HG03039 (cell line): ENCODE data around the gene TNFRSF1B.
"Not testable (repeated sequence)": the region's sequence is repeated elsewhere in the genome, so short reads cannot be mapped to it uniquely, and the experiment has no call there.

Experiments used
- ATAC-seq: cut with Tn5 transposase; IDR thresholded peaks from one replicate; pipeline ENCODE4 v1.9.1; 2021; ENCODE audit warnings: mild to moderate bottlenecking, moderate library complexity; ENCODE audit not compliant: unreplicated experiment

TNFRSF1B gene

DNA sequence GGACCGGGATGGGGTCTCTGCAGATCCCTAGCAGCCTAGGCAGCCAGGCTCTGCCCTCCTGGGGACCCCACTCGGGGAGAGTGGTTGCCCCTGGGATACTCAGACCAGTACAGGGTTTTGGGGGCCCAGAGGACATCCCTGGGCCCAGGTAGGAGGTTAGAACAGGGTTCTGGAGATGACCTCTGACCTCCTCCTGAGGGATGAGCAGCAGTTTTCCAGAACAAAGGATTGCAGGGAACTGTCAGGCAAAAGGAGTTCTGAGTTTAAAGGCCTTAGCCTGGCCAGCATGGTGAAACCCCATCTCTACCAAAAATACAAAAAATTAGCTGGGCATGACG is 42.7 kb downstream of the TNFRSF1B start:
- ATAC-seq: no peak

DNA sequence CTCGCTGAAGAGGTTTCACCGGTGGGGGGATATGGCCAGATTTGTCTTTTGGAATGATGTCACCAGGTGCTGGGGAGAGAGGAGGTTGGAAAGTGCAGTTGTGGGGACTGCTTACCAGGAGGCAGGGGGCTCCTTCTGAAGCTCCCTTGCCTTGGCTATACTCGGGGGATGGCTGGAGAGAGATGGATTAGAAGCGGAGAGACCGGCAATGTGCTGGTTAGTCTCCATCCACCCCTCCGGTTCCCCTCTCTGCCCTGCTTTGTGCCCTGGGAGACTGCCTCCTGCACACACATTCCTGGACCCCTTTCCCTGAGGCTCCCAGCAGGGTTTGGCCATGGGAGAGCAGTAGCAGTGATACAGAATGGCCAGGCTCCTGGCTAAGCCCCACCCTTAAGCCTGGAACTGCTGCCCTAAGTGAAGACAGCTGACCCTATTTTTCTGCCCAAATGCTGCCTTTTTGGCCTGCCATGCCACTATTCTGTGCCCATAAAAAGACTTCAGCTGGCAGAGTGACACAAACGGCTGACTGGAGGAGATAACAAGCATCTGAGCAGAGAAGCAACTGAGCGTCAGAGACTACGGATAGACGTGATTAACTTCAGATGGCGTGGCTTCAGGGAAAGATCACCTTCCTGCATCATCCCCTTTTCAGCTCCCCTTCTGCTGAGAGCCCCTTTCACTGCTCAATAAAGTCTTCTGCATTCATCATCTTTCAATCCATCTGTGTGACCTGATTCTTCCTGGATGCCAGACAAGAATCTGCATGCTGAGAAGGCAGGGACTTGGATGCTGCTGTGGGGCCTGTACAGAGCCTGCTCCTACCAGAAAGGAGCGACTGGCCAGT is 48.5 kb downstream of the TNFRSF1B start:
- no peak for ATAC-seq

DNA sequence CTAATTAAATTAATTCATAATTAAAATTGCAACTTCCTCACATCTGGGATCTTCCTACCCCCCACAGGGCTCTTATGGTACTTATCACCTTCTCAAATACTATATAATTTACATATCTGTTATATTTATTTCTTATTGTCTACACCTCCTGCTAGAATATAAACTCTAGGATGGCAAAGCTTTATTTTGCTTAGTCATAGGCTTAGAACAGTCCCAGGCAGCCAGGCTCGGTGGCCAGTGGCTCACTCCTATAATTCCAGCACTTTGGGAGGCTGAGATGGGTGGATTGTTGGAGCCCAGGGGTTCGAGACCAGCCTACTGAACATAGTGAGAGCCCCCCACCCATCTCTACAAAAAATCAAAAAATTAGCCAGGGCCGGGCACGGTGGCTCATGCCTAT is 53.0 kb downstream of the TNFRSF1B start:
- ATAC-seq: no peak

DNA sequence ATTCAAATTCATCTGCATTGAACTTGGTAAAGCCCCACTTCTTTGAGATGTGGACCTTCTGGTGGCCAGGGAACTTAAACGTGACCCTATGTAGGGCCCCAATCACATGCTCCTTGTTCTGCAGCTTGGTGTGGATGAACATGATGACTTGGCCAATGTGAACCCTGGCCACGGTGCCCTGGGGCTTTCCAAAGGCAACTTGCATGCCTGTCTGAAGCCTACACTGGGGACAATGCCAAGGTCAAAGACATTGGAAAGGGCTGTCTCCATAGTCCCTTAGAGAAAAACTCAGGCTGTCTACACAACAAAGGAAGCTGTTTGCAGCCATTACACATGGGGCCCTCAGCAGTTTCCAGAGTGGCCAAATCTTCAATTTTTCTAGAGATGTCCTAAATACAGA is 54.1 kb downstream of the TNFRSF1B start:
- ATAC-seq: no peak

DNA sequence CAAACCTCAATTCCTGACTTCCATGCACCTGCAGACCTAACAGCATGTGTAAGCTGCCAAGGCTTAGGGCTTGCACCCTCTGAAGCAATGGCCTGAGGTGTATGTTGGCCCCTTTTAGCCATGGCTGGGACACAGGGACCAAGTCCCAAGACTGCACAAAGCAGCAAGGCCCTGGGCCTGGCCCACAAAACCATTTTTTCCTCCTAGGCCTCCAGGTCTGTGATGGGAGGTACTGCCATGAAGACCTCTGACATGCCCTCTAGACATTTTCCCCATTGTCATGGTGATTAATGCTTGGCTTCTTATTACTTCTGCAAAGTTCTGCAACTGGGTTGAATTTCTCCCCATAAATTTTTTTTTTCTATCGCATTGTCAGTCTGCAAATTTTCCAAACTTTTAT is 55.9 kb downstream of the TNFRSF1B start:
- not testable (repeated sequence) for ATAC-seq

DNA sequence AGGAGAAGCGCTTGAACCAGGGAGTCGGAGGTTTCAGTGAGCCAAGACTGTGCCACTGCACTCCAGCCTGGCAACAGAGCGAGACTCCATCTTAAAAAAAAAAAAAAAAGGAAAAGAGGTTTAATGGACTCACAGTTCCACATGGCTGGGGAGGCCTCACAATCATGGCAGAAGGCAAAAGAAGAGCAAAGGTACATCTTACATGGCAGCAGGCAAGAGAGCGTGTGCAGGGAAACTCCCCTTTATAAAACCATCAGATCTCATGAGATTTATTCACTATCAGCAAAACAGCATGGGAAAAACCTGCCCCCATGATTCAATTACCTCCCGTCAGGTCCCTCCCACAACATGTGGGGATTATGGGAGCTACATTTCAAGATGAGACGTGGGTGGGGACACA is 57.3 kb downstream of the TNFRSF1B start:
- ATAC-seq: not testable (repeated sequence)

DNA sequence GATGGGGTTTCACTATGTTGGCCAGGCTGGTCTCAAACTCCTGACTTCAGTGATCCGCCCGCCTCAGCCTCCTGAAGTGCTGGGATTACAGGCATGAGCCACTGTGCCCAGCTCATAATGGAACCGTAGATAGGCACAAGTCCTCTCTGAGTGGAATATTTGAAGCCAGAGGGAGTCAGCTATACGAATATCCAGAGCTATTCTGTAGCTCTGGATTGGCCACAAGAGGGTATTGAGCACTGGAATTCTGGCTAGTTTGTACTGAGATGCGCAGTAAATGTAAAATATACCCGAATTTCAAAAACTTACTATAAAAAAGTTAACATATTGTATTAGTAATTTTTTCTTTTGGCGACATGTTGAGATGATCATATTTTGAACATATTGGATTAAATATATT is 62.2 kb downstream of the TNFRSF1B start:
- no peak for ATAC-seq

DNA sequence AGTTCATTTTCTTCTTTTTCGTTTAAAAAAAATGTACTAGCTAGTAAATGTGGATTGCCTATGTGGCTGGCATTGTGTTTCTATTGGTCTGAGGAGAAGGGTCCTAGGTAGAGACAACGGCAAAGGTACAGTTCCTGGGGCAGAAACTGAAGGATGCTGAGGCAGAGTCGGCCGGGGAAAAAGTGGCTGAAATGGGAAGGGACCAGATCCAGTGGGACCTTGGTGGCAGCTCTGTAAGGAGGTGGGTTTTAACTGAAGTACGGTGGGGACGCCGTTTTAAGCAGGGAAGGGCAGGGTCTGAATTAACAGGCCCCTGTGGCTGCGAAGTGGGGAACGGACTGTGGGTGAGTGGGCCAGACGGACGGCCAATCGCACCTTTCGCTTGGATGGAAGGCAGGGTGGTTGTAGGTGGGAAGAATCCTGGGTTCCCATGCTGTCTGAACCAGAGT is 62.6 kb downstream of the TNFRSF1B start:
- ATAC-seq: no peak

DNA sequence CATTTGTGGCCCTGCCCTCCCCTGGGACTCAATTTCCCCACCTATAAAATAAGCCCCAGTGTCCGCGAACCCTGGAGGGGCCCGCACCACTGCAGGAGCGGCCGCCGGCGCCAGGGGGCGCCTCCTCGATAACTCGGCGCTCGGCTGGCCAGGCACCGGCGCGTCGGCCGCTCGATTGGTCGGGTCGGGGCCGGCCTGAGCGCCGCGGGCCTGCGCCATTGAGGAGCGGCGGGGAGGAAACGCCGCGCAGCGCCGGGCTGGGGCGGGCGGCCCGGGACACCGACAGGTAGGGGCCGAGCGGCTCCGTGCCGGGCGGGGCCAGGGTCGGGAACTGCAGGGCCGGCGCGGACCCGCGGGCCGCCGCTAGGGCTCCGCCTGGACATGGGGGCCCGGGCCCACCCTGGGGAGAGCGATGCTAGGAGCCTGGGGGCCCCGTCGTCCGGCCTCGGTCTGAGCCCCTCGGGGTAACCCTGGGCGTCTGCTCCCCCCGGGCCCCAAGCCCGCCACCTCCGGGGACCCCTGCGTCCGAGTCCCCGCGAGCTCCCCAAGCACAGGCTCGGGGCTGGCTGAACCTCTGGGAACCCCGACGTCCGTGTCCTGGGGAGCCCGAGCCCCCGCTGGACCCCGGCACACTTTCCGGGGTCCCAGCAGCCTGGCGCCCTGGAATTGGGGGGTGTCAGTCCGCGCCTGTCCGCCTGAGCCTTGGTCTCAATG is 63.2 kb downstream of the TNFRSF1B start, which contains the start of gene VPS13D:
Gene VPS13D (plus strand): TSS at position 196 of the 714 bp plus-strand sequence. CDS start 4,237 bp downstream, outside the sequence.
- peak; percentile 81 for ATAC-seq

DNA sequence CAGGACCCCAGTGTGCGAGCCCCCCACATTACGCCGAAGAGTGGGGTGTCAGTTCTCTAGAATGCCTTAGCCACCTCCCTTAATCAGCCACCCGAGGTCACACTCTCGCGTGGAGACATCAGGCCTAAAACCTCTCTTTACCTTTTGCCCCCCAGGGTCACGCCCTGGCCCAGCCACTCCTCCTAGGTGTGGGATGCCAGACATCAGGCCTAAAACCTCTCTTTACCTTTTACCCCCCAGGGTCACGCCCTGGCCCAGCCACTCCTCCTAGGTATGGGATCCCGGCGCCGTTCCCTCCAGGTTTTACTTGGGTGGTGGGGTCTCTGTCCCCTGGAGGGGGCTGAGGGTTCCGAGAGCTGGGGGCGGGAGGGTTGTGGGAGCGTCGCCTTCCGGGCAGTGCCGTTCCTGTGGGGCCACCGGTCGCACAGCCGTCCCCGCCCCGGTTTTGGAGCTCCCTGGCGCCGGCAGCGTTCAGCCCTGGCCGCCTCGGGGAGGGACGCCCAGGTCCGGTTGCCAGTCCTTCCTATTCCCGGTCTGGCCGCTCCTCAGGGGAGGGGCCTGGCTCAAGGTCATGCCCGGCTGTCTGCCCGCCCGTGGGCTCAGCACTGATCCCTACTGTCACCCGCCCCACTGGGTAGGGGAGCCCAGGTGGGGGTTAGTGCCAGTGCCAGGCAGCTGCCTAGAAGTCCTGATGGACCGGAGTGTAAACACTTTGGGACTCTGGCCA is 63.9 kb downstream of the TNFRSF1B start:
- no peak for ATAC-seq

DNA sequence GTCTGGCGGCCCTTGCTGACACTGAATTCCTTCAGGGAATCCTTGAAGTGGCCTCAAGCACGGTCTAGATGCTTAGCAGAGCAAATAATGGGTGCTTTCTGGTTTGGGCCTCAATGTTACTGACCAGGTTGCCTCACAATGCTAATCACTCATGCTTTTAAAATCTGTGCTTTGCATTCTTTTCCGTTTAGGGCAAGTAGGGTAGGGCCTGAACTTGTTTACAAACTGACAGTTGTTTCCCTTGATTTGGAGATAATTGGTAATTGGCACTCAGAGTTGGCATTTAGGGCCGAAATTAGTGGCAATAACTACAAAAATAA is 64.4 kb downstream of the TNFRSF1B start:
- no peak for ATAC-seq

DNA sequence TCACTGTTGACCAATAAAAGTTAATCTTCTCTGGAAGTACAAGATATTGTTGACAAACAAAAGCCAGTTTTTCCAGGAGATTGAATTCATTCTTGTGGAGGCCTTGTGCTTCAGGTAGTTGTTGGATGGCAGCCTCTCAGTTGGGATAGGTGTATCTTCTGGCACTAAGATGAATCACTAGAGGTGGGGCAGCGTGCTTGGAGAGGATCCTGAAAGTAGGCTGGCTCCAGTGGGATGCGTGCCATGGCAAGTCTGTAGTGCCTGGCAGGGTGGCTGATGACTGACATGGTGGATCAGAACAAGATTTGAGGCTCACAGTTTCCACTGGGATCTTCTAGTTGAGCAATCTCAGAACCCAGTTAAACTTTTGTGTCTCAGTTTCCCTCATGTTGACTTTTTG is 65.4 kb downstream of the TNFRSF1B start:
- ATAC-seq: no peak

DNA sequence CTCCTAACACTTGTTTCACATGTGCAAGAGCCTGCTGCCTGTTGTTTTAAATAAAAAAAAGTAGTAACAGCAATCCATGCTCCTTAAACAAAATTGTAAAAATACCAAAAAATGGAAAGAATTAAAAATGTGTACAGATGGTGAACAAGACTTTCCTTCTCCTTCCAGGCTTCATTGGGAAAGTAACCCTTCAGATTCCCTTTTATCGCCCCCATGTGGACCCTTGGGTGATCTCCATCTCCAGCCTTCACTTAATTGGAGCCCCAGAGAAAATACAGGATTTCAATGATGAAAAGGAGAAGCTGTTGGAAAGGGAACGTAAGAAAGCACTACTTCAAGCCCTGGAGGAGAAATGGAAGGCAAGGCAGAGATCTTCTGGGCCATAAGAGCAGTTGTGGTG is 77.3 kb downstream of the TNFRSF1B start:
- ATAC-seq: no peak

DNA sequence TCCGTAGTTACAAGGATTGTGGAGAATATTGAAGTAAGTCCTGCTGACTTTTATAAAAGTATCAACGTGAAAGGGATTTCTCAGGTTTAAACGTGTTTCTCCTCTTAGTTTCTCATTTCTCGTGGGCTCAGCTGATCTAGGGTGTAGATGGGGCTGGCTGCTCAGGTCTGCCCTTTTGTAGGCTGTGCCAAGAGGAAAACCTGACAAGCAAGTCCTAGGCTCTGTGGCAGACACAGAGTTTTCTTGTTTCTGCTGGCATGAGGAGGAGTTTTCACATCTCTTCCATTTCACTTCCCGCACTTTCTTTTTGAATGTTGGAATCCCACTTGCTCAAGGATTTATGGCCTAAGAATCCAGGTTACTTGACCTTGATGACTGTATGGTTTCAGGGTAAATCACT is 77.8 kb downstream of the TNFRSF1B start:
- no peak for ATAC-seq

DNA sequence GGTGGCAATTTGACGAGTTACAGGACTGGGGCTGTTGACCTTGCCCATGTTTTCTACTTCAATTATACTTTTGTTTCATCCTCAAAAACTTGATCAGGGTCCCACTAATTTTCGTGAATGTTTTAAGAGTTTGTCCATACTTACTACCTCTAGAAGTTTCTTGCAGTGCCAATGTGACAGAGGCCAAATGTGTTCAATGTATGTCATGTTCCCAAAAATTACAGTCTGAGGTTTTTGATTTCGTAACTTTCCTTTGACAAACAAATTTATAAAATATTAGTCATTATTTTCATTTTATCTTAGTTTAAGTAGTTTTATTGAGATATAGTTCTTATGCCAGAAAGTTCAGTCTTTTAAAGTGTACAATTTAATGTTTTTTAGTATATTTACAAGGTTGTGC is 78.3 kb downstream of the TNFRSF1B start:
- no peak for ATAC-seq

DNA sequence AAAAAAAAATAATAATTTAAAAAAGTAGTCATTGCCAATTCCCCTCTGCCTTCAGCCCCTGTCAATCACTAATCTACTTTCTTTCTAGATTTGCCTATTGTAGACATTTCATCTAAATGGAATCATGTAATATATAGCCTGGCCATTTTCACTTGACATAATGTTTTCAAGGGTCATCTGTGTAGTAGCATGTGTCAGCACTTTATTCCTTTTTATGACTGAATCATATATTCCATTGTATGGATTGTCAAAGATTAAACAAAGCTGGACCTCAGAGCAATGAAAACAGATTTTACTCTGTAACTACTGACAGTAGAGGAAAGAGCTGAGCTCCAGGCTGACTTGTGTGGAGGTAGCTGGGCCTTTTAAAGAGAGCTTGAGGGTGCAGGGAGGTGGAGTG is 78.9 kb downstream of the TNFRSF1B start:
- ATAC-seq: no peak

DNA sequence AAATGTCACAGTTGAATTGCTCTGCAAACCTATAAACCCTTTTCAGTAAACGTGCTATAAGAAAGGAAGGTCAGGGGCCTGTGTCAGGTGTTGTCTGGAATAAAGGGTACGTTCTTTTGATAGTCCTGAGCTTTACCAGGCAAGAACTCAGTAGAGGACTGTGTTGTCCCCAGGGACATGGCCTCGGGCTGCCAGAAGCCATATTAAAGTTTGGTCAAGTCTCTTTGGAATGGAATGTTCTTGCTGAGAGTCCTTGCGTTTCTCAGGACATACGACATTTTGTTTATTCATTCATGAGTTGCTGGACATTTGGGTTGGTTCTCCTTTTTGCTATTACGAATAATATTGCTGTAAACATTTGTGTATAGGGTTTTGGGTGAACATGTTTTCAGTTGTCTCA is 79.8 kb downstream of the TNFRSF1B start:
- no peak for ATAC-seq

DNA sequence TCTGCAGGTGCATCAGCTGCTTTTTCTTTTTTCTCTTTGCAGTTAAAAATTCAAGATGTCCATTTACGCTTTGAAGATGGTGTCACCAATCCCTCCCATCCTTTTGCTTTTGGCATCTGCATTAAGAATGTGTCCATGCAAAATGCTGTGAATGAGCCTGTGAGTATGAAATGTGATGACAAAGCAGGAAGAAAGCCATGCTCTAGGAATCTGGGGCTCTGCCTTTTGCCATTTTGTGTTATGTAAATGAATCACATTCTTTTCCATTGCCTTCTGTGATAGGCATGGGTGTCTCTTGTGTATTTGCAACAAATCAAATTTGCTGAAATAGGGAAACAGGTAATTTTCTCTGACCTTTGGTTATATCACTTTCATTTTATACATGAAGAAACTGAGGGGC is 82.4 kb downstream of the TNFRSF1B start:
- ATAC-seq: no peak

DNA sequence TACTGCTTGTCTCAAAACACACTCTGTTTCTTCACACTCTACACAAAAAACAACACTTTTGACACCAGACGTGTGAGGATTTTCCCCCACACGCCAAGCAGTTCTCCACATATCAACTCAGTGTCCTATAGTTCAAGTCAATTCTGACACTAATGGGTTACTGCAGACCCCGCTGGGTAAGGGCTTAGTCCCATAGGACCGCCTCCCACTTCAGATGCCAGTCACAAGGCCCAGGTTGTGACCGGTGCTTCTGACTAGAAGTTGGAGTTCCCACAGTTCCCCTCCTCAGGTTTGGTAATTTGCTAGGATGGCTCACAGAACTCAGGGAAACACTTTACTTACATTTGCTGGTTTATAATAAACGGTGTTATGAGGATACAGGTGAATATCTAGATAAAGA is 83.0 kb downstream of the TNFRSF1B start:
- ATAC-seq: no peak

DNA sequence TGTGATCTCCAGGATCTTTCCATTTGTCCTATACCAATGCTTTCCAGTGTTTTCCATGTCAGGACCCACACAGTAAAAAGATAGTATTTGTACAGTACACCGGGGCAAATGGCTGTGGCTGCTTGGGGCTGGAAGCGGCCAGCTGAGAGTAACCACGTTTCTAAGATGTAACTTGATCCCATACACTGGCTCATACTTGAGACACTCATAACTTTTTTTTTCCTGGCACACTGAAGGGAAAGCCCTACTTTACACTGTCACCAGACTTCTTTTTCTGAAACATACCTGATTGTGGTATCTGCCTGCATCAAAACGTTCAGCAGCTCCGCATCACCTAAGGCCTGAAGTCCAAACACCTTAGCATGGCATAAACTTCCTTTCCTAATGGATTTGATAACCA is 84.7 kb downstream of the TNFRSF1B start:
- no peak for ATAC-seq

DNA sequence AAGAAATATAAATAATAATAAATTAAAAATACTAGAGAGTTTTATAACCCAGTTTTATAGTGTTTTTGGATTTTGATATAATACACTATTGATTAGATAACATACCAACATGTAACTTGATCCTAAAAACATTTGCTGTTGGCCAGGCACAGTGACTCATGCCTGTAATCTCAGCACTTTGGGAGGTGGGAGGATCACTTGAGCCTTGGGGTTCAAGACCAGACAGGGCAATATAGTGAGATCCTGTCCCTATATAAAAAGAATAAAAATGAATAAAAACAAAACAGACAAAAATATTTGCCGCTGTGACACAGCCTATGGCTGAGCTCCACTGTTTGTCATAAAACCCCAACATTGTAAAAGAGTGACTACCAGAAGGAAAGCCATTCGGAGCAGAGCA is 89.1 kb downstream of the TNFRSF1B start:
- no peak for ATAC-seq

DNA sequence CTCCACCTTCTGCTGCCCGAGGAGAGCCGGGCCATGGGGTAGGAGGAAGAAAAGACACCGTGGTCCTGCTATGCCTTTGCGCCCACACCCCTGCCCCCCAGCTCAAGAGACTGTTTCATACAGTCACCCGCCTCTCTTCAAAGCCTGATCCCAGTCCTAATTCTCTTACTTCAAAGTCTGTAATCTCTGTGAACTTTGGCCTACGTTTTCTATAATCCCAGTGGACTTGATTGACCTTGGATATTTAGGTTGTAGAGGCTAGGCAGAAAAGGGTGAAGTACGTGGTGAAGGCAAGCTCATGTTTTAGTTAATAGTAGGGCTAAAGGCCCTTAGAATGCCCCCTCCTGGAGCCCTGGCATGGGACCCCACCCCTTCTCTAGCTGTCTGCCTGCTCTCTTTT is 91.5 kb downstream of the TNFRSF1B start:
- ATAC-seq: no peak
